Testis (tissue), 3 donors: Measurements from ENCODE around the gene NDUFA11. TPM values are rescaled to one million over a fixed set of nuclear protein-coding genes. Genes with fewer than 3 reads are reported as not detected.

Experiments used
- DNase-seq: peaks from one replicate; pipeline ENCODE4 v3.0.0-alpha.2; 2019
- H3K27ac ChIP-seq, 2 donors: fragments of 200-600 bp; sonication (generic); one replicate each; pipeline ENCODE4 v1.5.1; 2019
- H3K27me3 ChIP-seq: fragments of 200-600 bp; sonication (generic); one replicate; pipeline ENCODE4 v1.5.1; 2019
- H3K36me3 ChIP-seq: fragments of 200-600 bp; sonication (generic); one replicate; pipeline ENCODE4 v1.5.1; 2017; ENCODE audit warnings: low read depth; ENCODE audit errors: missing control alignments
- H3K4me1 ChIP-seq: fragments of 200-600 bp; sonication (generic); one replicate; pipeline ENCODE4 v1.5.1; 2019
- H3K4me3 ChIP-seq, 2 donors: fragments of 200-600 bp; sonication (generic); one replicate each; pipeline ENCODE4 v1.5.1; 2017 to 2019
- H3K9me3 ChIP-seq: fragments of 200-600 bp; sonication (generic); one replicate; pipeline ENCODE4 v1.5.1; 2017
- POLR2A ChIP-seq: fragments of 450-650 bp; IDR thresholded peaks from one replicate; pipeline ENCODE4 v1.6.1; 2017; ENCODE audit warnings: antibody characterized with exemption, mild to moderate bottlenecking, moderate library complexity
- WGBS, 2 donors: methylation state at CpG; one replicate each; pipeline ENCODE4 v1.1.5; 2018; 5-methylcytosine and 5-hydroxymethylcytosine counted together
- intact Hi-C: fragments of 100-400 bp; cut with DNase I; formaldehyde crosslinking; loops from one replicate; pipeline ENCODE4 v1.15.1; 2023; ENCODE audit warnings: low total_unique reads
- polyA plus RNA-seq: library from polyadenylated mRNA; stranded (reverse); fragments of 350-450 nt; fragmentation: Illumina TruSeq; extraction: RNeasy Lipid Tissue Mini Kit (QIAGEN cat#74804); gene quantifications from one replicate; pipeline ENCODE4 v1.2.3, GENCODE V29; 2014; ENCODE audit warnings: low read depth, low replicate concordance; ENCODE audit not compliant: insufficient read depth
- total RNA-seq, 2 donors: library from RNA; depleted of rRNA; stranded (reverse); fragments of >200 nt; gene quantifications; one replicate each; pipeline ENCODE4 v1.2.3, GENCODE V29; 2016
- TF ChIP-seq, protein P1 (sequence below), 3 experiments: fragments of 450-650 bp in 2 of 3; fragments of 200-600 bp in 1 of 3; sonication (generic) in 1 of 3; IDR thresholded peaks; one replicate each; pipeline ENCODE4 v1.5.1; 2016 to 2019; ENCODE audit warnings: antibody characterized with exemption in 3 of 3, mild to moderate bottlenecking in 2 of 3, moderate library complexity in 1 of 3

NDUFA11 gene
- total and polyA plus RNA-seq, 3 donors from 2014 or later = 167 to 194 (median 170) TPM

- intact Hi-C loops = no loop called here
- Histone ChIP-seq H3K9me3 (no peaks in the 10 kb centered on the region), H3K4me3 (no peak overlapping the region), H3K27me3 (no peaks in the 10 kb centered on the region), H3K4me1 (no peaks in the 10 kb centered on the region), H3K36me3 (no peaks in the 10 kb centered on the region), H3K27ac (peak overlapping the region in 1 of 2 donors; percentile 44)
- no peak for TF ChIP-seq POLR2A
- TF ChIP-seq, protein P1, sequence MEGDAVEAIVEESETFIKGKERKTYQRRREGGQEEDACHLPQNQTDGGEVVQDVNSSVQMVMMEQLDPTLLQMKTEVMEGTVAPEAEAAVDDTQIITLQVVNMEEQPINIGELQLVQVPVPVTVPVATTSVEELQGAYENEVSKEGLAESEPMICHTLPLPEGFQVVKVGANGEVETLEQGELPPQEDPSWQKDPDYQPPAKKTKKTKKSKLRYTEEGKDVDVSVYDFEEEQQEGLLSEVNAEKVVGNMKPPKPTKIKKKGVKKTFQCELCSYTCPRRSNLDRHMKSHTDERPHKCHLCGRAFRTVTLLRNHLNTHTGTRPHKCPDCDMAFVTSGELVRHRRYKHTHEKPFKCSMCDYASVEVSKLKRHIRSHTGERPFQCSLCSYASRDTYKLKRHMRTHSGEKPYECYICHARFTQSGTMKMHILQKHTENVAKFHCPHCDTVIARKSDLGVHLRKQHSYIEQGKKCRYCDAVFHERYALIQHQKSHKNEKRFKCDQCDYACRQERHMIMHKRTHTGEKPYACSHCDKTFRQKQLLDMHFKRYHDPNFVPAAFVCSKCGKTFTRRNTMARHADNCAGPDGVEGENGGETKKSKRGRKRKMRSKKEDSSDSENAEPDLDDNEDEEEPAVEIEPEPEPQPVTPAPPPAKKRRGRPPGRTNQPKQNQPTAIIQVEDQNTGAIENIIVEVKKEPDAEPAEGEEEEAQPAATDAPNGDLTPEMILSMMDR (IDR thresholded peaks at IDR 0.05) = no peak
- DNase-seq = no peak
- 89 to 92% methylated on average over 8 to 11 of the region's 11 CpGs for WGBS, 2 donors
Observed at GRCh38 chr19:5915782-5916165, 12.2 kb upstream of the NDUFA11 start.

GRCh38 chr19:5914946-5915781 lies 11.6 kb upstream of the NDUFA11 start:
- Histone ChIP-seq H3K27me3 (no peaks in the 10 kb centered on the region), H3K9me3 (no peaks in the 10 kb centered on the region), H3K4me1 (no peaks in the 10 kb centered on the region), H3K4me3 (no peak overlapping the region), H3K36me3 (no peaks in the 10 kb centered on the region), H3K27ac (no peak overlapping the region)
- 81 to 90% methylated on average over 3 to 42 of the region's 42 CpGs for WGBS, 2 donors
- intact Hi-C loops = no loop called here
- DNase-seq = no peak
- TF ChIP-seq POLR2A = no peak
- TF ChIP-seq, protein P1 (IDR thresholded peaks at IDR 0.05) = no peak

DNA sequence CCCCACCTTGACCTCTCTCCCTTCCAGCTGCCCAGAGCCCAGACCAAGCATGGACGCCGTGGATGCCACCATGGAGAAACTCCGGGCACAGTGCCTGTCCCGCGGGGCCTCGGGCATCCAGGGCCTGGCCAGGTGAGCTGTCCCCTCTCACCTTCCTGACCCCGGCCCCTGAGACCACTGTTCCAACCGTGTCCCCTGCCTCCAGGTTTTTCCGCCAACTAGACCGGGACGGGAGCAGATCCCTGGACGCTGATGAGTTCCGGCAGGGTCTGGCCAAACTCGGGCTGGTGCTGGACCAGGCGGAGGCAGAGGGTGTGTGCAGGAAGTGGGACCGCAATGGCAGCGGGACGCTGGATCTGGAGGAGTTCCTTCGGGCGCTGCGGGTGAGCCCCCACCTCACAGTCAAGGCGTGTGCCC lies 10.8 kb upstream of the NDUFA11 start:
- TF ChIP-seq POLR2A = no peak
- TF ChIP-seq, protein P1 (IDR thresholded peaks at IDR 0.05) = no peak
- 88% methylated on average over 17 to 21 of the region's 22 CpGs for WGBS, 2 donors
- no peak overlapping the region for H3K4me3 ChIP-seq
- H3K9me3 ChIP-seq = no peaks in the 10 kb centered on the region
- H3K27ac ChIP-seq = no peak overlapping the region
- DNase-seq = no peak
- no peaks in the 10 kb centered on the region for H3K36me3 ChIP-seq
- H3K27me3 ChIP-seq = no peaks in the 10 kb centered on the region
- intact Hi-C loops = no loop called here
- H3K4me1 ChIP-seq = no peaks in the 10 kb centered on the region

DNA sequence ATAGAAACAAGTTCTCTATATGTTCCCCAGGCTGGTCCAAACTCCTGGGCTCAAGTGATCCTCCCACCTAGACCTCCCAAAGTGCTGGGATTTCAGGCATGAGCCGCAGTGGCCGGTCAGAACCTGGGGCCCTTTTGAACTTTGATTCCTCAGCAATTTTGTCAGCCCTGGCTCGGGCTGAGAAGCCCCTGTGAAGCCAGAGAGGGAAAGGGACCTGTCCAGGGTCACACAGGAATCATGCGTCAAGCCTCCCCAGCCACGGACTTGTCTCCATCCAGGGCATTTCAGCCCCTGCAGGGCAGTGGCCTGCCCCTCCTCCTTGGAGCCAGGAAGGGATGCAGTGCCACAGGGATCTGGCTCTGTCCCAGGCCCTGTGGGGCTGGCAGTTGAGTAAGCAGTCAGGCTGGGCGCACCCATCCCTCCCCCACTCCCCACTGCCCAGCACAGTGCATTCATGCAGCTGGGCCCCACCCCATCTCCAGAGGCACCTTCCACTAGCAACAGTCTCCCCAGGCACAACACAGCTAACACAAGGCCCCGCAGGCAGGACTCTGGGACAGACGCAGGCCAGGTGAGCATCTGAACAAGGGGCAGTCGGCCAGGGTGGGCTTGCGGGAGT lies 10.3 kb upstream of the NDUFA11 start, which contains the start of gene CAPS:
CAPS (plus strand) TSS at position 516 of the 619 bp plus-strand sequence. CDS start 153 bp downstream, outside the sequence.
- TF ChIP-seq, protein P1 (IDR thresholded peaks at IDR 0.05) = no peak
- no peak for TF ChIP-seq POLR2A
- intact Hi-C loops = no loop called here
- Histone ChIP-seq H3K27ac (no peak within 1 kb of the TSS), H3K4me3 (no peak within 1 kb of the TSS), H3K27me3 (no peaks in the 10 kb centered on the region), H3K9me3 (no peaks in the 10 kb centered on the region), H3K36me3 (no peaks in the 10 kb centered on the region), H3K4me1 (no peaks in the 10 kb centered on the region)
- WGBS, 2 donors = 88% methylated on average over 9 to 10 of the region's 10 CpGs
- no peak for DNase-seq
